Keratinocyte (primary cell): ENCODE measurements around the gene LRRC8C. TPM values are rescaled to one million over a fixed set of nuclear protein-coding genes. Genes with fewer than 3 reads are reported as not detected.

Experiments
- DNase-seq: peaks from one replicate; pipeline ENCODE4 v3.0.0-alpha.2; 2011; ENCODE audit warnings: low read depth, missing footprints, low spot score
- FAIRE-seq: peaks from 2 replicates; lab custom pipeline; 2011; peaks lifted over from hg19 to GRCh38; lab: Jason Lieb, UNC
- H2AFZ ChIP-seq: 2 replicates; pipeline ENCODE4 v1.6.0; 2012; ENCODE audit warnings: low read length, control low read depth, inconsistent platforms; ENCODE audit not compliant: control insufficient read depth
- H3K27ac ChIP-seq: 2 replicates; pipeline ENCODE4 v1.5.1; 2011; ENCODE audit warnings: low read length; ENCODE audit not compliant: control insufficient read depth, insufficient read depth
- H3K27me3 ChIP-seq: 3 replicates; pipeline ENCODE4 v1.6.0; 2011; ENCODE audit warnings: low read length; ENCODE audit not compliant: control insufficient read depth, insufficient read depth; ENCODE audit errors: extremely low read depth
- H3K36me3 ChIP-seq, 2 experiments: 2 replicates in 1 of 2; 3 replicates in 1 of 2; pipeline ENCODE4 v1.5.1; 2011; ENCODE audit warnings: low read length in 2 of 2, mild to moderate bottlenecking in 1 of 2; ENCODE audit not compliant: control insufficient read depth in 2 of 2, insufficient read depth in 2 of 2; ENCODE audit errors: extremely low read depth in 1 of 2
- H3K4me1 ChIP-seq: 3 replicates; pipeline ENCODE4 v1.5.1; 2011; ENCODE audit warnings: low read length; ENCODE audit not compliant: control insufficient read depth, insufficient read depth; ENCODE audit errors: extremely low read depth
- H3K4me2 ChIP-seq: 3 replicates; pipeline ENCODE4 v1.6.0; 2011; ENCODE audit warnings: low read depth, low read length; ENCODE audit not compliant: control insufficient read depth, insufficient read depth; ENCODE audit errors: extremely low read depth
- H3K4me3 ChIP-seq, 3 experiments: fragments of 200-600 bp in 1 of 3; sonication (generic) in 1 of 3; 2 replicates in 2 of 3; 3 replicates in 1 of 3; pipeline ENCODE4 v1.5.1; 2011 to 2016; ENCODE audit warnings: low read length in 3 of 3, mild to moderate bottlenecking in 3 of 3, control low read depth in 2 of 3, inconsistent platforms in 1 of 3, low read depth in 1 of 3, mixed read lengths in 1 of 3, mixed run types in 1 of 3, moderate library complexity in 1 of 3; ENCODE audit not compliant: control insufficient read depth in 2 of 3, insufficient read depth in 2 of 3; ENCODE audit errors: extremely low read depth in 1 of 3
- H3K79me2 ChIP-seq: 2 replicates; pipeline ENCODE4 v1.6.0; 2012; ENCODE audit warnings: low read length; ENCODE audit not compliant: control insufficient read depth, insufficient read depth
- H3K9ac ChIP-seq: 3 replicates; pipeline ENCODE4 v1.6.0; 2011; ENCODE audit warnings: low read length; ENCODE audit not compliant: control insufficient read depth, insufficient read depth; ENCODE audit errors: extremely low read depth
- H3K9me1 ChIP-seq: 3 replicates; pipeline ENCODE4 v1.6.0; 2011; ENCODE audit warnings: low read length; ENCODE audit not compliant: control insufficient read depth, insufficient read depth; ENCODE audit errors: extremely low read depth
- H3K9me3 ChIP-seq: 2 replicates; pipeline ENCODE4 v1.5.1; 2012; ENCODE audit warnings: low read depth, low read length; ENCODE audit not compliant: control insufficient read depth
- H4K20me1 ChIP-seq: 3 replicates; pipeline ENCODE4 v1.6.0; 2011; ENCODE audit warnings: low read length; ENCODE audit not compliant: control insufficient read depth, insufficient read depth; ENCODE audit errors: extremely low read depth
- CTCF ChIP-seq, 3 experiments: IDR thresholded peaks in 1 of 3; conservative IDR thresholded peaks in 1 of 3; optimal IDR thresholded peaks in 1 of 3; 2 replicates in 2 of 3; 3 replicates in 1 of 3; pipeline versions ENCODE3 to v1.5.1; 2011; ENCODE audit warnings: low read length in 3 of 3, mild to moderate bottlenecking in 3 of 3, moderate library complexity in 2 of 3, control low read depth in 1 of 3, inconsistent platforms in 1 of 3; ENCODE audit not compliant: insufficient read depth in 2 of 3; ENCODE audit errors: extremely low read depth in 1 of 3
- EZH2 ChIP-seq: IDR thresholded peaks from one replicate; pipeline ENCODE4 v1.6.1; 2012; ENCODE audit warnings: inconsistent platforms, mild to moderate bottlenecking, low read length, moderate library complexity
- dilution Hi-C: fragments of 300-500 bp; cut with MboI; formaldehyde crosslinking; loops from one replicate; pipeline ENCODE4 v1.7.0; 2020; ENCODE audit warnings: low sequenced_read_pairs; ENCODE audit not compliant: extremely low pct_ligation_motif_present
- polyA plus RNA-seq, 5 experiments: library from polyadenylated mRNA; depleted of rRNA in 3 of 5; stranded (reverse) in 3 of 5; stranded (forward) in 1 of 5; unstranded in 1 of 5; fragments of >200 nt; gene quantifications; 1 replicate in 1 of 5; 2 replicates in 3 of 5; 3 replicates in 1 of 5; pipeline versions ENCODE4 v1.2.1 to v1.2.3, GENCODE V29; 2011 to 2012; ENCODE audit warnings: missing spikeins in 2 of 5, low read depth in 1 of 5, low replicate concordance in 1 of 5

LRRC8C gene
- polyA plus RNA-seq, 1 donor (not counting 4 experiments of a cell fraction or from before 2014, with no cell fraction given), result 18.4 TPM

GRCh38 chr1:89763649-89763986 lies 130.7 kb downstream of the LRRC8C start:
- H3K27me3 ChIP-seq, result no peaks in the 10 kb centered on the region
- TF ChIP-seq CTCF (optimal IDR thresholded peaks at IDR 0.05 in 1 of 3, IDR thresholded peaks at IDR 0.05 in 1 of 3, conservative IDR thresholded peaks at IDR 0.05 in 1 of 3; ENCODE audit: extremely low read depth in 1 of 3, insufficient read depth in 2 of 3, low read length in 3 of 3) (no peak), EZH2 (no peak)
- DNase-seq (no peak), FAIRE-seq (no peak)
- no peaks in the 10 kb centered on the region for H3K9me3 ChIP-seq
- peak overlapping the region; percentile 97 for H2AFZ ChIP-seq
- no peaks in the 10 kb centered on the region for H3K9me1 ChIP-seq
- peak overlapping the region in 2 of 3 experiments; percentile 58 to 75 for H3K4me3 ChIP-seq
- no peaks in the 10 kb centered on the region for H3K79me2 ChIP-seq
- no peaks in the 10 kb centered on the region for H3K36me3 ChIP-seq
- H3K4me2 ChIP-seq, result peak overlapping the region; percentile 92
- H3K4me1 ChIP-seq, result peaks cover 14% of the 10 kb centered on the region
- dilution Hi-C loops, result no loop called here
- H3K27ac ChIP-seq, result no peak overlapping the region
- H3K9ac ChIP-seq, result no peak overlapping the region
- no peaks in the 10 kb centered on the region for H4K20me1 ChIP-seq

- H3K9me1 ChIP-seq, result no peaks in the 10 kb centered on the region
- H3K4me2 ChIP-seq, result no peak overlapping the region
- TF ChIP-seq EZH2 (no peak), CTCF (optimal IDR thresholded peaks at IDR 0.05 in 1 of 3, IDR thresholded peaks at IDR 0.05 in 1 of 3, conservative IDR thresholded peaks at IDR 0.05 in 1 of 3; ENCODE audit: extremely low read depth in 1 of 3, insufficient read depth in 2 of 3, low read length in 3 of 3) (no peak)
- no peaks in the 10 kb centered on the region for H3K79me2 ChIP-seq
- H3K36me3 ChIP-seq, result no peaks in the 10 kb centered on the region
- H3K4me3 ChIP-seq, result no peak overlapping the region
- dilution Hi-C loops, result no loop called here
- DNase-seq (no peak), FAIRE-seq (no peak)
- H3K9me3 ChIP-seq, result no peaks in the 10 kb centered on the region
- no peak overlapping the region for H3K9ac ChIP-seq
- no peak overlapping the region for H3K27ac ChIP-seq
- no peak overlapping the region for H2AFZ ChIP-seq
- H4K20me1 ChIP-seq, result no peaks in the 10 kb centered on the region
- no peaks in the 10 kb centered on the region for H3K27me3 ChIP-seq
- H3K4me1 ChIP-seq, result peaks cover 14% of the 10 kb centered on the region
These were observed 132.9 kb downstream of the LRRC8C start for GRCh38 chr1:89765774-89766173.
